ENCODE measurements around the gene COL18A1. TPM values are rescaled to one million over a fixed set of nuclear protein-coding genes. Genes with fewer than 3 reads are reported as not detected.

Gene COL18A1
- total and polyA plus RNA-seq, 2 of the 8 experiments (the other 6 are each of a cell fraction or from before 2014, with no cell fraction given) = 145 to 201 TPM

DNA sequence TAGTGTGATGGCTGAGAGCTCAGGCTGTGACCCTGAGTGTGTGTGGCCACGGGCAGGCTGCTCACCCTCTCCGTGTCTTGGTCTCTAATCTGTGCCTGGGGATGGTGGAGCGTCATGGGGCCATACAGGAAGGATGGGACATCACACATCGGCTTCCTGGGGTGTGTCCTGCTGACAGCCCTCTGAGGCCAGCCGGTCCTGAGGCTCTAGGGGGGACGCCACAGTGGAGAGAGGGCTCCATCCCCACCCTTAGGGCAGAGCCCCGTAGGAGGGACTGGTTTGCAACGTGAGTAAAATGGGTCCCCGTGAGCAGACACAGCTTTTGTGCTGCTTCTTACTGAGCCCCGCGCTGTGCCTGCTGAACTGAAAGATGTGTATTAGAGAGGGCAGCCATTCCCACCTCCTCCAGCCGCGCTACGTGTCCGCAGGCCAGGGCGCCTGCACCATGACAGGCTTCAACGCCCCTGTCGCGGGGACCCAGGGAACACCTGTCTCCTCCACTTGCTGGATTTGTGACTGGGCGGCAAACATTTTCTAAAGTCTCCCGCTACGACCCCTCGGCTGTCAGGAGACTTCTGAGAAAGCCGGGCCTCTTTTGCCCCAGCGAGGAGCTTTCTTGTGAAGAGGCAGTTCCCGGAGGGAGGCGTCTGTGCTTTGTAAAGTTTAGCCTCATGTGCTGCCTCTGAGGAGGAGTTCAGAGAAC is 8.1 kb downstream of the COL18A1 start (continued):
- no peak for TF ChIP-seq POU5F1 (IDR thresholded peaks at IDR 0.05; ENCODE audit: low read depth, low read length)
- TF ChIP-seq CHD2 (IDR thresholded peaks at IDR 0.05; ENCODE audit: low read length) = no peak

Data from H1 (cell line).